Adrenal gland (tissue), 5 donors: ENCODE results near the gene FYTTD1.

Source experiments
- POLR2A ChIP-seq, 2 donors: fragments of 450-650 bp; IDR thresholded peaks; one replicate each; pipeline ENCODE4 v1.6.1; 2017; ENCODE audit warnings: antibody characterized with exemption in 2 of 2, mild to moderate bottlenecking in 2 of 2, moderate library complexity in 1 of 2
- TF ChIP-seq, protein P1 (sequence below), 6 experiments: fragments of 450-650 bp in 4 of 6; fragments of 200-600 bp in 2 of 6; sonication (generic) in 1 of 6; IDR thresholded peaks; 1 replicate in 5 of 6; 2 replicates in 1 of 6; pipeline versions ENCODE4 v1.5.1 to v1.8.0; 2016 to 2021; ENCODE audit warnings: antibody characterized with exemption in 6 of 6, mild to moderate bottlenecking in 2 of 6, moderate library complexity in 1 of 6
- donor health status: DM: no; HTN: no; CAD: no.

DNA sequence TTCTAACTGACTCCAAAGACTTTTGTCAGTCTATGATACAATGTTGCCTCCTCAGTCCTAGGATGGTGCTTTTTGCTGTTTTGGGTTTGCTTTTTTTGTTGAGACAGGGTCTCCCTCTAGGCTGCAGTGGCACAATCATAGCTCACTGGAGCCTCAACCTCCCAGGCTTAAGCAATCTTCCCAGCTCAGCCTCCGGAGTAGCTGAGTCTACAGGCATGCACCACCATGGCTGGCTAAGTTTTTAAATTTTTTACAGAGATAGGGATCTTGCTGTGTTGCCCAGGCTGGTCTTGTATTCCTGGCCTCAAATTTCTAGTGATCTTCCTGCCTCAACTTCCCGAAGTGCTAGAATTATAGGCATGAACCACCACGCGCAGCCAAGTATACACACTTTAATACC is 35.4 kb upstream of the FYTTD1 start:
- TF ChIP-seq, protein P1, sequence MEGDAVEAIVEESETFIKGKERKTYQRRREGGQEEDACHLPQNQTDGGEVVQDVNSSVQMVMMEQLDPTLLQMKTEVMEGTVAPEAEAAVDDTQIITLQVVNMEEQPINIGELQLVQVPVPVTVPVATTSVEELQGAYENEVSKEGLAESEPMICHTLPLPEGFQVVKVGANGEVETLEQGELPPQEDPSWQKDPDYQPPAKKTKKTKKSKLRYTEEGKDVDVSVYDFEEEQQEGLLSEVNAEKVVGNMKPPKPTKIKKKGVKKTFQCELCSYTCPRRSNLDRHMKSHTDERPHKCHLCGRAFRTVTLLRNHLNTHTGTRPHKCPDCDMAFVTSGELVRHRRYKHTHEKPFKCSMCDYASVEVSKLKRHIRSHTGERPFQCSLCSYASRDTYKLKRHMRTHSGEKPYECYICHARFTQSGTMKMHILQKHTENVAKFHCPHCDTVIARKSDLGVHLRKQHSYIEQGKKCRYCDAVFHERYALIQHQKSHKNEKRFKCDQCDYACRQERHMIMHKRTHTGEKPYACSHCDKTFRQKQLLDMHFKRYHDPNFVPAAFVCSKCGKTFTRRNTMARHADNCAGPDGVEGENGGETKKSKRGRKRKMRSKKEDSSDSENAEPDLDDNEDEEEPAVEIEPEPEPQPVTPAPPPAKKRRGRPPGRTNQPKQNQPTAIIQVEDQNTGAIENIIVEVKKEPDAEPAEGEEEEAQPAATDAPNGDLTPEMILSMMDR (IDR thresholded peaks at IDR 0.05), result no peak
- no peak for TF ChIP-seq POLR2A (IDR thresholded peaks at IDR 0.05)
